Activated T-cell treated with anti-CD3 and anti-CD28 coated beads, Interleukin-2, amount 50 U/mL, for 4 hours (primary cell): Measurements from ENCODE around the gene ADAM11. TPM values are rescaled to one million over a fixed set of nuclear protein-coding genes. Genes with fewer than 3 reads are reported as not detected.
"Not testable (repeated sequence)": the region's sequence is repeated elsewhere in the genome, so short reads cannot be mapped to it uniquely, and the experiment has no call there.

Experiments
- ATAC-seq, 2 donors: fragments of 200-7000 bp; cut with Tn5 transposase; one replicate each; pipeline ENCODE4 v1.10.0; 2021
- DNase-seq: peaks from one replicate; pipeline ENCODE4 v3.0.0-alpha.2; 2020
- H3K27me3 Mint-ChIP-seq: one replicate; pipeline ENCODE4 v1.8.0; 2021; ENCODE audit warnings: low read depth, mixed read lengths
- H3K36me3 Mint-ChIP-seq: one replicate; pipeline ENCODE4 v1.8.0; 2022; ENCODE audit warnings: mixed read lengths; ENCODE audit not compliant: insufficient read depth
- H3K4me1 Mint-ChIP-seq: one replicate; pipeline ENCODE4 v1.8.0; 2021; ENCODE audit warnings: low read depth, mixed read lengths
- H3K4me3 Mint-ChIP-seq: one replicate; pipeline ENCODE4 v1.8.0; 2021; ENCODE audit warnings: mild to moderate bottlenecking, moderate library complexity, mixed read lengths
- H3K9me3 Mint-ChIP-seq: one replicate; pipeline ENCODE4 v1.8.0; 2021; ENCODE audit warnings: mixed read lengths
- total RNA-seq, 3 donors: library from RNA; stranded (reverse); gene quantifications; one replicate each; pipeline ENCODE4 v1.2.1, GENCODE V29; 2021

ADAM11 gene
- total RNA-seq, 3 donors from 2014 or later = 0.38 to 0.50 (median 0.41) TPM

GRCh38 chr17:44751331-44751730 is 7.5 kb upstream of the ADAM11 start:
- Mint-ChIP-seq H3K4me3 (no peak overlapping the region), H3K4me1 (no peaks in the 10 kb centered on the region), H3K27me3 (no peaks in the 10 kb centered on the region), H3K36me3 (peaks cover 12% of the 10 kb centered on the region), H3K9me3 (no peaks in the 10 kb centered on the region)
- ATAC-seq (no peak), DNase-seq (no peak)

GRCh38 chr17:44751806-44752205 is 7.0 kb upstream of the ADAM11 start:
- DNase-seq = no peak

GRCh38 chr17:44752953-44753861 is 5.6 kb upstream of the ADAM11 start:
- DNase-seq = no peak
- H3K4me1 Mint-ChIP-seq = peaks cover 1% of the 10 kb centered on the region
- ATAC-seq = no peak
- peaks cover 14% of the 10 kb centered on the region for H3K27me3 Mint-ChIP-seq
- no peaks in the 10 kb centered on the region for H3K9me3 Mint-ChIP-seq
- H3K4me3 Mint-ChIP-seq = no peak overlapping the region
- H3K36me3 Mint-ChIP-seq = peaks cover 6% of the 10 kb centered on the region

More at GRCh38 chr17:44751806-44752205, 7.0 kb upstream of the ADAM11 start:
- no peaks in the 10 kb centered on the region for H3K4me1 Mint-ChIP-seq
- H3K9me3 Mint-ChIP-seq = no peaks in the 10 kb centered on the region
- no peak for ATAC-seq
- peaks cover 12% of the 10 kb centered on the region for H3K36me3 Mint-ChIP-seq
- H3K27me3 Mint-ChIP-seq = no peaks in the 10 kb centered on the region
- H3K4me3 Mint-ChIP-seq = no peak overlapping the region

DNA sequence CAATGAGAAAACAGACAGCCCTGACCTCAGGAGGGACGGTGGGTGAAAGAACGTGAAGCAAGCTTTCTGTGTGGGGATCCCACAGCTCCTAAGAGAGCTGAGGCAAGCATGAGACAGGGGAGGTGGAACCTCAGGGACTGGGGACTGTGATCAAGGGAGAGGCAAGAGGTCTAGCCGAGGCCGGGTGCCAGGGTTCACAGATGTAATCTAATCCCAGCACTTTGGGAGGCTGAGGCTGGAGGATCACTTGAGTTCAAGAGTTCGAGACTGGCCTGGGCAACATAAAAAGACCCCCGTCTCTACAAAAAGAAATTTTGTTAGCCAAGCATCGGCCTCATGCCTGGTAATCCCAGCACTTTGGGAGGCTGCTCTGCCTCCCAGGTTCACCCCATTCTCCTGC is 4.5 kb upstream of the ADAM11 start:
- Mint-ChIP-seq H3K27me3 (peaks cover 15% of the 10 kb centered on the region), H3K36me3 (peaks cover 6% of the 10 kb centered on the region), H3K4me1 (peaks cover 1% of the 10 kb centered on the region), H3K9me3 (no peaks in the 10 kb centered on the region), H3K4me3 (no peak overlapping the region)
- DNase-seq = no peak
- ATAC-seq = no peak

- not testable (repeated sequence) for H3K36me3 Mint-ChIP-seq, ATAC-seq, H3K9me3 Mint-ChIP-seq, H3K4me3 Mint-ChIP-seq, DNase-seq, H3K4me1 Mint-ChIP-seq
- peaks cover 16% of the 10 kb centered on the region for H3K27me3 Mint-ChIP-seq
These were observed 3.6 kb upstream of the ADAM11 start for GRCh38 chr17:44755180-44755579.

DNA sequence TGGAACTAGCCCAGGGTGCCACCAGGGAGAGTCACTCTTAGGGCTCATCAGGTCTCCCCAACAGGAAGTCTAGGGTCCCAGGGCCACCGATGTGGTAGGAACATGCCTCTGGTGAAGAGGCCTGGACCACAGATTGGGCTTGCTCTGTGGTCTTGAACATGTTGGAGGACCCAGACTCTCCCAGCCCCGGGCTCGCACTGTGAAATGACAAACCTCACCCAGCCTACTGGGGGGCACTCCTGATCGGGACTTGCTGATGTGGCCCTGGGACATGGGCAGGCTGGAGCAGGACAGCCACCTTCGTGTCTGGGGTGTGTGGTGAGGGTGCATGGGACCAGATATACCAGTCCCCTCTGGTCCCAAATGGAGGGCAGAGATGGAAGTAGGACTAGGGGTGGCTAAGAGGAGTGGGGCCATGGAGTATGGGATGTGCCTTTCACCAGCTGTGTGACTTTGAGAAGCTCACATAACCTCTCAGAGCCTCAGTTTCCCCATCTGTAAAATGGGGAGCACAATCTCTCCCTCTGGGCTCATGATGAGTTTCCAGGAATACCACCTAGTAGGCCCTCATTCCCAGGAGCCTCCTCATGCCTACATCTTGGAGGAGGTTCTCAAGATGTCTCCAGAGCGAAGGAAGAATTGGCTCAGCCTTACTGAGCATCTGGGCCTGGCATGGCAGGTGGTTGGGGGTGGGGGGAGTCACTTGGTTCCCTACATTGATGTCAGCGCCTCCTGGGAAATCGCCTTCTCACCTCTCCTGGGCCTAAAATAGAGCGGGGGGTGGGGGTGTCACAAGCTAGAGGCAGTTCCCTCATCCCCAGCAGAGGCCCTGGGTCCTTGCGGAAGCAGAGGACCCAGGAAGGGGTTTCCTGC is 1.5 kb upstream of the ADAM11 start:
- DNase-seq = no peak
- peaks cover 33% of the 10 kb centered on the region for H3K27me3 Mint-ChIP-seq
- H3K9me3 Mint-ChIP-seq = no peaks in the 10 kb centered on the region
- peaks cover 1% of the 10 kb centered on the region for H3K4me1 Mint-ChIP-seq
- no peak for ATAC-seq
- H3K4me3 Mint-ChIP-seq = no peak overlapping the region
- no peaks in the 10 kb centered on the region for H3K36me3 Mint-ChIP-seq

- DNase-seq = no peak
- H3K4me3 Mint-ChIP-seq = peak overlapping the region; percentile 55
- H3K9me3 Mint-ChIP-seq = no peaks in the 10 kb centered on the region
- H3K27me3 Mint-ChIP-seq = peaks cover 39% of the 10 kb centered on the region
- peaks cover 1% of the 10 kb centered on the region for H3K4me1 Mint-ChIP-seq
- ATAC-seq = no peak
- H3K36me3 Mint-ChIP-seq = no peaks in the 10 kb centered on the region
These were observed 822 bp upstream of the ADAM11 start for GRCh38 chr17:44757918-44758413.

- H3K36me3 Mint-ChIP-seq = no peaks in the 10 kb centered on the region
- no peaks in the 10 kb centered on the region for H3K9me3 Mint-ChIP-seq
- peaks cover 1% of the 10 kb centered on the region for H3K4me1 Mint-ChIP-seq
- H3K4me3 Mint-ChIP-seq = no peak overlapping the region
- DNase-seq (no peak), ATAC-seq (peak; percentile 46 to 49)
- H3K27me3 Mint-ChIP-seq = peaks cover 47% of the 10 kb centered on the region
These were observed 513 bp downstream of the ADAM11 start for GRCh38 chr17:44759086-44759915.

- DNase-seq = no peak
- no peaks in the 10 kb centered on the region for H3K9me3 Mint-ChIP-seq
- peaks cover 1% of the 10 kb centered on the region for H3K4me1 Mint-ChIP-seq
- no peak overlapping the region for H3K4me3 Mint-ChIP-seq
- ATAC-seq = no peak
- peaks cover 50% of the 10 kb centered on the region for H3K27me3 Mint-ChIP-seq
- H3K36me3 Mint-ChIP-seq = no peaks in the 10 kb centered on the region
These were observed 1.1 kb downstream of the ADAM11 start for GRCh38 chr17:44759916-44760243.

GRCh38 chr17:44760474-44761308 is 1.9 kb downstream of the ADAM11 start:
- Mint-ChIP-seq H3K4me3 (no peak overlapping the region), H3K4me1 (peaks cover 1% of the 10 kb centered on the region), H3K27me3 (peaks cover 50% of the 10 kb centered on the region), H3K9me3 (no peaks in the 10 kb centered on the region), H3K36me3 (no peaks in the 10 kb centered on the region)
- no peak for ATAC-seq
- no peak for DNase-seq

- ATAC-seq (no peak), DNase-seq (no peak)
- Mint-ChIP-seq H3K36me3 (no peaks in the 10 kb centered on the region), H3K9me3 (no peaks in the 10 kb centered on the region), H3K27me3 (peaks cover 55% of the 10 kb centered on the region), H3K4me1 (peaks cover 1% of the 10 kb centered on the region), H3K4me3 (no peak overlapping the region)
These were observed 3.4 kb downstream of the ADAM11 start for GRCh38 chr17:44761932-44762810.

- no peak for DNase-seq
- ATAC-seq = no peak
- Mint-ChIP-seq H3K4me1 (peaks cover under 1% of the 10 kb centered on the region), H3K9me3 (no peaks in the 10 kb centered on the region), H3K27me3 (peaks cover 48% of the 10 kb centered on the region), H3K4me3 (no peak overlapping the region), H3K36me3 (no peaks in the 10 kb centered on the region)
These were observed 4.4 kb downstream of the ADAM11 start for GRCh38 chr17:44763170-44763569.
